ENCODE results near the gene VPS8. TPM values are rescaled to one million over a fixed set of nuclear protein-coding genes. Genes with fewer than 3 reads are reported as not detected.
"Not testable (repeated sequence)": the region's sequence is repeated elsewhere in the genome, so short reads cannot be mapped to it uniquely, and the experiment has no call there.

VPS8 gene
- total RNA-seq, 1 donor from 2014 or later: 16.4 TPM

DNA sequence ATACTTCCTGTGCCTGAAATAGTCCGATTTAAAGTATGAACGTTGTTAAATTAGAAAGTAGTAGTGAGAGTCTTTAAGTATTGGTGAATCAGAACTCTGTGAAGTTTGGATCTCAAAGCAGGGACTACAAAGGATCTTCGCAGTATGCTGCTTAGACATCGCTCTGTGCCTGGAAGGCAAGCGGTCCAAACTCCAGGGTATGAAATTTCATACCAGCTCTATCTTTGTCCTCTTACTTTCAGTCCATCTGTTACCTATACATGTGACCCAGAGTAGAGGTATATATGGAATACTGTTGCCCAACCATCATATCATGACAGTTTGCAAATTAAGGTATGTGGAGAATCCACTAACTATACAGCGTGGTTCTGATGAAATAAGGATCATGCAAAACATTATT lies 34.5 kb downstream of the VPS8 start:
- DNase-seq (ENCODE audit: low spot score) (no peak), ATAC-seq (no peak)

DNA sequence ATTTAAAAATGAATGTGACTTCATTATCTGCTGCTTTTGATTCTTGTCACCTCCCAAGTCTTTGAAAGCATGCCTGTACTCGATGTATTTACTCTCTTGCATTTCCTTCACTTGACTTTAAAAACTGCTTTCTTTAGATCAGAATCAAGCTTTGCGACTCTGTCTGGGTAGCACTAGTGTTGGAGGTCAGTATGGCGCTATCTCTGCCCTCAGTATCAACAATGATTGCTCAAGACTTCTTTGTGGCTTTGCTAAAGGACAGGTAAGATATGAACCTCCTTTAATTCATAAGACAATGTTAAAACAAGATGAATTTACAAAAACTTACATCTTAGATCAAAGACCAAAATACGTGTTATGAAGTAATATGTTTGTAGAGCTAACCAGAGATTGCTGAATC lies 37.0 kb downstream of the VPS8 start:
- DNase-seq (ENCODE audit: low spot score) (no peak), ATAC-seq (no peak)

DNA sequence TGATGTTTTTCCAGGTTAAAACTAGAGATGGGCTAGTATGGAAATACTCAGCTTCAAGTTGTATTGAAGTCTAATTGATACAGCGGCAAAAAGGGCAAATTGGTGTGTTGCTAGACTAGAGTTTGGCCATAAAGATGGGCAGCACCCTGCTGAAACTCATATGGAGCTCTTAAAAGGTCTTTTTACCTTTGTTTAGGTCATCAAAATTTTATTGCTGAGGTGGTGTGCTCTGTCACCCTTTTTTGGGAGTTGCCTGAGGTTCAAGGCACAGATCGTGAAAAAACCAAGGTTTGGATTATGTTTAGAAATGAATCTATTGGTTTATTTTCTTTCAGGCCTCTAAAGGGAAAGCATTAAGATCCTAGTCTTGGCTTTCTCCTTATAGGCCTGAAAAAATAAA lies 38.2 kb downstream of the VPS8 start:
- ATAC-seq (no peak), DNase-seq (ENCODE audit: low spot score) (no peak)

DNA sequence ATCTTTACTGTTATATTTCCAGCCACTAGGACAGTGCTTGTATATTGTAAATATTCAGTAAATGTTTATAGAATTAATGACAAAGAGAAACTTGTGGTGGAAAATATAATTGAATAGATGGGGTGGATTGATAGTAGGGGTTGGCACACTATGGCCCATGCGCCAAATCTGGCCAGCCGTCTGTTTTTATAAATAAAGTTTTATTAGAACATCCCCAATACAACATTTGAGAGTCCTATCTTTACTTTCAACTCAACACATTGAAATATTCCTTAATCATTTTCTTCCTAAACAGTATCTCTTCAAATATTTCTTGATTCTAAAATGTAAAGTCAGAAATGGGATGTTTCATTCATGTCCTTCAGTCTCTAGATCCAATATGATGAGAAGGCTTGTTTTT lies 45.1 kb downstream of the VPS8 start:
- ATAC-seq (no peak), DNase-seq (ENCODE audit: low spot score) (no peak)

DNA sequence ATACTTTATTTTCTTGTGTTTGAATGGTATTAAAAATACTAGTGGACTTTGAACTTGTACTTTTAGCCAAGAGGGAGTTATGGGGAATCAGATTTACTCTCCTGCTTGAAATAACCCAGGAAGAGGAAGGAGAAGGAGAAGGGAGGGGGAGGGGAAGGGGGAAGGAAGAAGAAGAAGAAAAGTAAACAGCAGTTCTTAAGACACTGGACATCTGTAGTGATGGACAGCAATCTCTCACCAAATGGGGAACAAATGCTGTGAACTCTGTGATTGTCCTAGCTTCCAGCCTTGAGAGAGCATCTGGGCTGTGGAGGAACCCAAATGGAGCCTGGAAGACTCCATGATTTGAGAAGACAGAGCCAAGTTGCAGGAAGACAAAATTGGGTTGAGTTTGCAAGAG lies 52.0 kb downstream of the VPS8 start:
- no peak for DNase-seq (ENCODE audit: low spot score)
- ATAC-seq: peak; percentile 26

DNA sequence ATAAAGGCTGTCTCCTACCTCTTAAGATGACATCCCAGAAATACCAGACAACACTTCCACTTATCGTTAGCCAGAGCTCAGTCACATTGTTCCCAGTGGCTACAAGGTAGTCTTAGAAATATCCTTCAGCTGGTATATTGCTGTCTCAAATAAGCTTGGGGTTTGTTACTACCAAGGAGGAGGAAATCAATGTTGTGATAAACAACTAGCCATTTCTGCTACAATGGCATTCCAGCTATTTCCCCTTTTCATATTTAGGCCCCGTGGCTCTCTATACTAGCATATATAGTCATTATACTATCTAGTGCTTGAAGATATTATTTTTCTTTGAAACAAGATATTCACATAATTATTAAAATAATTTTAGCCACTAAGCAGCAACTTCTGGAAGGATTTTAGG lies 56.5 kb downstream of the VPS8 start:
- ATAC-seq (no peak), DNase-seq (ENCODE audit: low spot score) (no peak)

DNA sequence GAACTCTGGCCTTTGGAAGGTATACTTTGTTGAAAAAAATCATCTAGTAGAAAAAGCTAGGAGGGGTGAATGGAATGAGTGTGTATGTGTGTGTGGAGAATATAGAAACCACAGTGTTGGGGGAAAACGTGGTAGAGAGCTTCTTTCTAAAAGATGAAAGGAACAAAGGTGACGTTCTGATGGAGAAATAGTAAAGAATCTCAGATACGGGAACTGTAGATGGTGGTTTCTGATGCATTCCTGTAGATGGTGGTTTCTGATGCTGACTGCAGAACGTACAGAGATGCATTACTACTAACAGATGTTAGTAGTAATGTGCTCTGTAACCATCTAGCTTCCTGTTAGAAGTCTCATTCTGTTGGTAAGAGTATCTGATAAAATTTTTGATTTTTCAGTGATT lies 60.2 kb downstream of the VPS8 start:
- ATAC-seq: no peak
- DNase-seq (ENCODE audit: low spot score): no peak

DNA sequence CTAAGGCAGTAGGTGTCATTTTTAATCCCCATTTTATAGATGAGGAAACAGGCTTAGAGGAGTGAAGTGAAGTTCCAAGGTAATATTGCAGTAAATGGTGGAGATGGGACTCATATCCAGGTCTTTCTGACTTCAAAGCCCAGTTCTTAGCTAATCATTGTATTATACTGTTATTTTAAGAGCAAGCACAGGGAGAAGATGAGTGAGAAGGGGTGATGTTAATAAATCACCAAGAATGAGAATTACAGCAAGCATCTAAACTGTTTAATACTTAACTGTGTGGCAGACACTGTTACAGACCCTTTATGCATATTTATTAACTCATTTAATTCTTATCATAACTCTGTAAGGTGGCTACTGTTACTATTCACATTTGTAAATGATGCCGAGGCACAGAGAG lies 61.2 kb downstream of the VPS8 start:
- DNase-seq (ENCODE audit: low spot score): no peak
- no peak for ATAC-seq

DNA sequence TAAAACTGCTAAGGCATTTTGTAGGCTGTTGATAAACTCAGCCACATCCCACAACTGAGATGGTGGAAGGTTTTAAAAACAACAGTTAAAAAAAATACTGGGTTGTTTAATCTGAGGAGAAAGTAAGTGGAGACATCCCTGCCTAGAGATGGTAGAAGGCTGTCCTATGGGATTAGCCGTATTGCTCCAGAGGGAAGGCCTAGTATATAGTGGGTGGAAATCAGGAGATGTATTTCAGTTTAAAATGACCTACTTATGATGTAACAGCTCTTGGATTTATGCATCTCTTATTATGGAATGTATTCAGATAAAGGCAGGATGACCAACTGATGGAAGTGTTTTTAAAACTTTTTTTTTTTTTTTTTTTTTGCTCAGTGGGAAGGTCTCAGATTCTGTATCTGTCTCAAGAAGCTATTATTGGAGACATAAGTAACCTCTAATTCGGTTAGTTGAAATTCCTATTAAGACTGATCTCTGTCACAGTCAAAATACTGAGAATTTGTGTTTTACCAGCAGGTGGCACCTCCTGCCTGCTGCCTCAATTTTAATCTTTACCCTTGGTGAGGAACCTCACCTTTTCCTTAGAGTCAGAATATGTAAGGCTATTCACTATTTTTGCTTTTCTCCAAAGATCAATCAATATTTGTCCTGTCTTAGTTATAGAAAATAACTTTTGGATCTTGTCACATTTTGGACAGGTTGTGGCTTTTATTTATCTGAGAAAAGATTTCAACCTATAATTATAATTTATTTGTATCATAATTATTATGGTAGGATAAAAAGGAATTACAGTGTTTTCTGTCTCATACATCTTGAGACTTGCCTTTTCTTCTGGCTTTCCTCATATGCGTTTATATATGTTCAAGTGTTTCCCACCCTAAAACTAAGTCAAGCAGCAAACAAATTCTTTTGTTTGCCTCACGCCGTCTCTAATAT lies 63.0 kb downstream of the VPS8 start:
- ATAC-seq (peak; percentile 78), DNase-seq (ENCODE audit: low spot score) (no peak)

DNA sequence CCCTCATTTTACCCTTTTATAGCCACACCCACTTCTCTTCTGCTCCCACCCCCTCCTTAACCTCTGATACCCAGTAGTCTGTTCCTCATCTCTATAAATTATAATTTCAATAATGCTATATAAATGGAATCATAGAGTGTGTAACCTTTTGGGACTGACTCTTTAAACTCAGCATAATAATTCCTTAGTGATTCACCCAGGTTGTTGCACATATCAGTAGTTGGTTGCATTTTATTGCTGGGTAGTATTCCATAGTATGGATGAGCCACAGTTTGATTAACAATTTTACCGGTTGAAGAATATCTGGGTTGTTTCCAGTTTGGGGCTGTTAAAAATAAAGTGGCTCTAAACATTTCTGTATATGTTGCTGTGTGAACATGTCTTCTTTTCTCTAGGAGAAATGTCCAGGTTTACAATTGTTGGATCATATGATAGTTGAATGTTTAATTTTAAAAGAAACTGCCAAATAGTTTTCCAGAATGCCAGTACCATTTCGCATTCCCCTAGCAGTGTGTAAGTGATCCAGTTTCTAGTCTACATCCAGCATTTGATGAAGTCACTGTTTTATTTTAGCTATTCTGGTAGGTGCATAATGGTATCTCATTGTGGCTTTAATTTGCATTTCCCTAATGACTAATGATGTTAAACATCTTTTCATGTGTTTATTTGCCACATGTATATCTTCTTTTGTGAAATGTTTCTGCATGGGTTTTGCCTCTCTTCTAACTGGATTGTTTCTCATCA lies 68.5 kb downstream of the VPS8 start:
- DNase-seq (ENCODE audit: low spot score): no peak
- no peak for ATAC-seq

DNA sequence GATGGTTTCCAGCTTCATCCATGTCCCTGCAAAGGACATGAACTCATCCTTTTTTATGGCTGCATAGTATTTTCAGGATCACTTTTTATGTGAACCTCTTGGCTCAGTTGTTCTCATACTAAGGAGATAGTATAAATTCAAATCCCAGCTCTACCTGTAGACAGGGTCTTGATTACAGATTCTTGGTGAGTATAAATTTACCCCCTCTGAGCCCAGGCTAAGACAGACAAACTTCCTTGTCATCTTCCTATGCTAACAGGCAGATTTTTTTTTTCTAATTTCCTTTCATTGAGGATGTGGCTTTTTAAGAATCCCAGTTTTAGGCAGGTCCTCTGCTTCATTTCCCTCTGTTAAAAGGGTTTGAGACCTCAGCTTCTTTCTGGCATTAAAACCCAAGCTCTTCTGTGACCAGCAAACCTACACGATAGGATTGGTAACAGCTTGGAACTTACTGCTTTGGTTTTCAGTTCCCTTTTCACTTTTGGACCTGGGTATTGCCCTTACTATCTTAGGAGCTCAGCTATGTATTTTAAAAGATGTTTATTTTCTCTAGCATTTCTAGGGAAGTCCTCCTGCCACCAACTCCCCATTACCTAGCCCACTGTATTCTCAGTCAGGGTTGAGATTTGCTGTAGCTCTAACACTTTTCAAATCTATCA lies 72.5 kb downstream of the VPS8 start:
- DNase-seq (ENCODE audit: low spot score): no peak
- no peak for ATAC-seq

DNA sequence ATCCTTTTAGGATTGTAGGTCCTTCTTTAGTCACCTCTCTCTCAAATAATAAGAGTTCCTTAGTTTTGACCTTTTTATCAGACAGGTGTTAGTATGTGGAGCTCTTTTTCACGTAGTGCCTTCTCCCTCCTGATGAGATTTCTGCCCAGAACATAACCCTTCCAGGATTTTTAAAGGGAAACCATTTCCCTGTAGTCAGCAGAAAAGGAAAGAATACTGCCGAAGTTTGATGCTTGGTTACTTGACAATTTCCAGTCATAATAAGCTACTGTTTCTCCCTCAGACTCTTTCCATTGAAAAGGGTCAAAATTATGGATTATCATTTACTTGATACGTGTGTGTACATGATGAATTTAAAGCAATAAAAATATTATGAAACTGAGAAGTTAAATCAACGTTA lies 73.1 kb downstream of the VPS8 start:
- DNase-seq (ENCODE audit: low spot score) (no peak), ATAC-seq (no peak)

DNA sequence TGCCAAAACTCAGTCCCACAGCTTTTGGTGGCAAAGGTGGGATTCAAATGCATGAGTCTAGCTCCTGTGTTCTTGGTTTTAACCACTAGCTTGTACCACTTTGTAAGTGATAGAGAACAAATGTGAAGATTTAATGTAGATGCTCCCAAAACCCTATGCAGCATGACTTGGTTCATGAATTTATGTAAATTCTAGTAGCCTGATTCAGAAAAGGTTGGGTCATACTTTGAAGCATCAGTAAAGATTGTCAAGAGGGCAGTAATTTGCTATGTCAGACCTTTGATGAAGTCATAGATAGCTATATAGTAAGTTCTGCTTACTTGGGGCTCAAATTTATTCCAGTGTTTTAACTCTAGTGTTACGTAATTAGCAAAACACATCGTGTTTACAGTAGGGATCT lies 75.6 kb downstream of the VPS8 start:
- no peak for ATAC-seq

DNA sequence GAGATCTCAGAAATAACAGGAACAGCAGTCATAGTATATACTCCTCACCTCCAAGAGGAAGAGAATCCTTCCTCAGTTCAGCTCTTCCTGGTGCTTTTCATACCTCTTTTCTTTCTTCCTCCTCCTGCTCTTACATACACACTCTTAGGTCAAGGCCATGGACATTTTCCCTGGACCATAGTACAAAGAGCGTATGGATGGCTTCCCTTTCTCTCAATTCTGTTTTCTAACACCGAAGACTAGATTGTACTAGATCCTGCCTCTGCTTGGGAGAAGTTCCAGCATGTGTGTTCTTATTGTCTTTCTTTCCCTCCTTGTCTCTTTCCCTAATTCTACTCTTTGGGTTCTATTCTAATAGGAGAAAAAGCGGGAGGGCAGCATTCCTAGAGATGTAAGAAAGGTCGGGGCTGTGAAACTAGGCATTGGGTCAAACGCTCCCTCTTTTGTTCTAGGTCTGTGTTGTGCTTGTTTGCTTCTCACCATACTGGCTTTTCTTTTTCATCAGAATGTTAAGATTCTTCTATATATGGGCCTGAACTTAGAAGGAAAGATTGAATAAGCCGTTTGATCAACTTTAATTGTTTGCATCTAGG lies 77.4 kb downstream of the VPS8 start:
- DNase-seq (ENCODE audit: low spot score) (no peak), ATAC-seq (no peak)

More for the DNA sequence above, 75.6 kb downstream of the VPS8 start:
- no peak for DNase-seq (ENCODE audit: low spot score)

DNA sequence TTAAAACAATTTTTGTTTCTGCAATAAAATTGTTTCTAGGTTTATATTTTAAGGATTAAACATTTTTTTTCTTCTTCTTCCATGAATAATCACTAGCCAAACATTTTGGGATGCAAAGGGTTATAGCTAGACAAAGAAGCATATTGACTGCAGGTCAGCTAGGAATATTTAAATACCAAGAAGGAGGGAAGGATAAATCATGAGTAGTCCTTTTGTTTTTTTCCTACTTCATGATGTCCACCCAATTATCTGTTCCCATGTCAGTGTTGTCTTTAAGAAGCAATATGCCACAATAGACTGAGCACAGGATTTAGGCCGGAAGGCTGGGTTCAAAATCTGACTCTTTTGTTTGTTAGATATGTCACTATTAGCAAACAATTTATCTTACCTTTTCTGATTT lies 82.1 kb downstream of the VPS8 start:
- DNase-seq (ENCODE audit: low spot score) (no peak), ATAC-seq (no peak)

DNA sequence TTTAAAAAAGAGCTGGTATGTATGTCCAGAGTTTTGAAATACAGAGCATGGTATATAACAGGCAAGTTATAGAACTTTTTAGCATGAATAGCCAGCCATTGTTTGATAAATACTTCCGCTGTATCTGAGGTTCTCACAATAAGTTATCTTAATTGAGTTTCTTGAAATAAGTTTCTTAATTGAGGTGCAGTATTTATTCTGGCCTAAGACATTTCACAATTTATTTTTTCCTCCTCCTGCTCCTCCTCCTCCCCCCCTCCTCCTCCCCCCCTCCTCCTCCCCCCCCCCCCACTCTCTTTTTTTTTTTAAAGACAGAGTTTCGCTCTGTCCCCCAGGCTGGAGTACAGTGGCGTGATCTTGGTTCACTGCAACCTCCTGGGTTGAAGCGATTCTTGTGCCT lies 83.4 kb downstream of the VPS8 start:
- ATAC-seq (no peak), DNase-seq (ENCODE audit: low spot score) (no peak)

DNA sequence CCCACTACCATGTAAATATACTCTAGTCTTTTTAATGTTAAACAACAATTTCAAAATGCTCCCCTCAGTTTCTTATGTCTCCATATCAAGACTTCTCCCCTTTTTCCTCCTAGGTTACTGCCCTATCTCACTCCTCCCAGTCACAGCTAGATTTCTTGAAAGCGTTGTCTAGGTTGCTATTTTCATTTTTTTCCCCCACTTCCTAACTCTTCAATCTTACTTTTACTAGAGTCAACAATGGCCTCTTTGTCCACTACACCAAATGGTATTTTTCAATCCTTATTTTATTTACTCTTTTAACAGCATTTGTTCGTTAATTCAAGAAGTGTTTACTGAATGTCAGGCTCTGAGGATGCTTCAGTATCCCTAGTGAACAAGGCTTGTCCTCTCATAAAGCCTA lies 84.4 kb downstream of the VPS8 start:
- DNase-seq (ENCODE audit: low spot score) (no peak), ATAC-seq (no peak)

DNA sequence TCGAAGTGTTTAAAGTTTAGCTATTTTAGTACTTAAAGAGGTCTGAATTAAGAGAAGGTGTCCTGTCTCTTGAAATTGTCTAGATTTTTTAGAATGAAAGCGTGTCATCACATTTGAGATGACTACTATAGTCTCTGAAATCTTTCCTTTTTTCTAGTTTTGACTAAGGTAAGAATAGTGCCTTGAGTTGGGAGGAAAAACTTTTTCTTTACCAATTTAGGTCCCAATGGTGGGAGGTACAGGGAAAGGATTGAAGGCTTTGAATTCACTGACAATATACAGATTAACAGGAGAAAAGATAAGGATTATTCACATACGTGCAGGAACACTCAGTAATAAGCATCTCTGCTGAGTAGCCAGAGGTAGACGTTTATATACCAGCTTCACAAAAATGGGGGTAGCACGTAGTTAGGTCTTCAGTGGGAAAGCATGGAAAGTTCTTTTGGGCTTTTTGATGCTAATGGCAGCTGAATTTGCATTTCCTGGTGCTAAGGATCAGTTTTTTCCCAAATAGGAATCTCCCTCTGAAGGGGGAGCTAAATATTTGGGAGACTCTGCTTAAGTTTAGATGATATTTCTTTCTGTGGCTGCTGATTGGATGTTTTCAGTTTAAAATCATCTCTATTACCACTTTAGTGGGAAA lies 88.1 kb downstream of the VPS8 start:
- DNase-seq (ENCODE audit: low spot score): no peak
- ATAC-seq: no peak

DNA sequence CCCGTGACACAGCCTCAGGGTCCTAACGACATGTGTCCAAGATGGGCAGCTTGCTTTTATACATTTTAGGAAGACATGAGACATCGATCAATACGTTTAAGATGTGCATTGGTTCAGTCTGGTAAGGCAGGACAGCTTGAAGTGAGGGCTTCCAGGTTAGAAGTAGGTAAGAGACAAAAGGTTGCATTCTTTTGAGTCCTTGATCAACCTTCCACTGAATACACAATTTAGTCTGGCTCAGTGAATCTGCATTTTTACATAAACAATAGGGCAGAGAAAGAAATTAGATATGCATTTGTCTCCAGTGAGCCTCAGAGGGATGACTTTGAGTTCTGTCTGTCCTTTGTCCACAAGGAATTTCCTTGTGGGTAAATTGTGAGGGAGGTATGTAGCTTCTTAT lies 95.1 kb downstream of the VPS8 start:
- not testable (repeated sequence) for ATAC-seq; DNase-seq (ENCODE audit: low spot score)

DNA sequence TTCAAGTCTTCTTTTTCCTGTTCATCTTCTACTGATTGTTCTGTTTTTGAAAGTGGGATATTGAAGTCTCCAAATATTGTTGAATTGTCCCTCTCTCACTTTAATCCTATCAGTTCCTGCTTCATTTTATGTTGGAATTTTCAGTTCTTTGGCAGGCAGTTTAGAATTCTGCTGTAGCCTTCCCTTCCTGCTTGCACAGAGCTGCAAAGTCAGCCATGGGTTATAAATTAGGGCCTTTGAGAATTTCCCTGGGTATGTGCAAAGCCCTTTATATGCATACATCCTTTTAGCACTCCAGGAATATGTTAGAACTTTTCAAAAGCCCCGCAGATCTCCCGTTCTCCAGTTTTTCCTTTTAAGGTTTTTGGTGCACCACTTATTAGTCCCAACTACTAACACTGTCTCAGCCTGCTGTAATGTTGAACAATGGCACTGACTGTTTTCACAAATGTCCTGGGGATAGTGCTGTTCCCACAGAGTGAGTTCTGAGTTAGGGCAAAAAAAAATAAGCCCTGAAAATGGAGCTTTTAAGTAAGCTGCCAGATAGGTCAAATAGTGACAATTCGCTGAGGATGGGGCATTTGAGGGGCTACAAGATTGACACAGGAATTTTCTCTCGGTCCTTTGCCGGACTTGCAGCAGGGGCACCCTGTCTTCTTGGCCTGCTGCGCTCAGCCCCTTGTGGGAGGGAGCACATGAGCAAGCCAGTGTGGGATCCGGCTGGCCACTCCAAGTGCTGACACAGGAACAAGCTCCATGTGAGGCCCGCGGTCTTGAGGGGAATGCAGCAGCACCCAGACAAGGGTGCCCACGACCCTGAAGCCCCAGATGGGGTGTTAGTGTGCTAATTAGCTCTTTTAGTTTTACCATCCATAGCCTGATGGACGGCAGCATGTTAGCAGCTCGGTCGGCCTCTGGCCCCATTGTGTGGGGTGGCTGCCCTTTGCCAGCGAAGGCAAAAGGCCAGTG lies 96.0 kb downstream of the VPS8 start:
- ATAC-seq (no peak), DNase-seq (ENCODE audit: low spot score) (no peak)
